ENCODE data around the gene SCAF8.

GRCh38 chr6:154791556-154792317 is 58.5 kb downstream of the SCAF8 start:
- TF ChIP-seq EZH2phosphoT487 (IDR thresholded peaks at IDR 0.05; ENCODE audit: insufficient read depth, low read depth) (no peak), EZH2 (IDR thresholded peaks at IDR 0.05; ENCODE audit: insufficient read depth, poor library complexity, severe bottlenecking) (no peak)
